PC-3 (cell line): Measurements from ENCODE around the gene TRAF1. TPM values are rescaled to one million over a fixed set of nuclear protein-coding genes. Genes with fewer than 3 reads are reported as not detected.

ENCODE experiments used
- ATAC-seq: fragments of 200-7000 bp; cut with Tn5 transposase; 2 replicates; pipeline ENCODE4 v1.9.1; 2020; ENCODE audit warnings: mild to moderate bottlenecking, moderate library complexity
- BruUV-seq: library from RNA; stranded (reverse); fragments of 400-500 nt; replicated peaks from 2 replicates; lab custom pipeline; 2021; lab: Mats Ljungman, UMichigan
- CTCF ChIA-PET: fragments of 300-600 bp; sonication (Branson Sonifier 250); formaldehyde crosslinking; loops from one replicate; lab custom pipeline; 2022; ENCODE audit warnings: antibody characterized with exemption; lab: Charles Lee
- POLR2A ChIA-PET: fragments of 300-600 bp; sonication (Branson Sonifier 250); formaldehyde crosslinking; loops from one replicate; lab custom pipeline; 2022; ENCODE audit warnings: antibody characterized with exemption; ENCODE audit not compliant: unreplicated experiment; lab: Charles Lee
- DNase-seq: peaks from one replicate; pipeline ENCODE4 v3.0.0-alpha.2; 2015
- H2AFZ ChIP-seq: fragments of 300-600 bp; sonication (generic); 2 replicates; pipeline ENCODE4 v1.6.0; 2016; ENCODE audit warnings: antibody characterized with exemption, low read length
- H3F3A ChIP-seq: fragments of 300-600 bp; sonication (generic); one replicate; pipeline ENCODE4 v1.6.0; 2017; ENCODE audit warnings: antibody characterized with exemption, low read length, control low read depth, mild to moderate bottlenecking; ENCODE audit not compliant: unreplicated experiment
- H3K27ac ChIP-seq: fragments of 300-600 bp; sonication (generic); 2 replicates; pipeline ENCODE4 v1.5.1; 2016; ENCODE audit warnings: mild to moderate bottlenecking, low read length
- H3K27me3 ChIP-seq: fragments of 300-600 bp; sonication (generic); 2 replicates; pipeline ENCODE4 v1.6.1; 2016; ENCODE audit warnings: low read length, mixed read lengths
- H3K36me3 ChIP-seq: fragments of 300-600 bp; sonication (generic); 2 replicates; pipeline ENCODE4 v1.6.1; 2016; ENCODE audit warnings: low read depth, mixed run types, low read length, mixed read lengths
- H3K4me1 ChIP-seq: fragments of 300-600 bp; sonication (generic); 2 replicates; pipeline ENCODE4 v1.5.1; 2016; ENCODE audit warnings: low read length; ENCODE audit not compliant: insufficient read depth
- H3K4me2 ChIP-seq: fragments of 300-600 bp; sonication (generic); 2 replicates; pipeline ENCODE4 v1.6.0; 2016; ENCODE audit warnings: low read length
- H3K4me3 ChIP-seq: fragments of 300-600 bp; sonication (generic); 2 replicates; pipeline ENCODE4 v1.5.1; 2016; ENCODE audit warnings: mild to moderate bottlenecking, low read length, mixed read lengths
- H3K79me2 ChIP-seq: fragments of 300-600 bp; sonication (generic); 2 replicates; pipeline ENCODE4 v1.6.1; 2017; ENCODE audit warnings: low read length, mixed read lengths
- H3K9ac ChIP-seq: fragments of 300-600 bp; sonication (generic); 2 replicates; pipeline ENCODE4 v1.6.0; 2016; ENCODE audit warnings: mild to moderate bottlenecking, low read length
- H3K9me2 ChIP-seq: fragments of 300-600 bp; sonication (generic); replicated peaks from 2 replicates; pipeline ENCODE4 v1.6.1; 2016; ENCODE audit warnings: mixed run types, low read length, mixed read lengths
- H3K9me3 ChIP-seq: fragments of 300-600 bp; sonication (generic); 2 replicates; pipeline ENCODE4 v1.6.1; 2016; ENCODE audit warnings: low read length, mixed read lengths
- H4K20me1 ChIP-seq: fragments of 300-600 bp; sonication (generic); 2 replicates; pipeline ENCODE4 v1.6.1; 2016; ENCODE audit warnings: low read length, mixed read lengths
- CTCF ChIP-seq: fragments of 300-600 bp; sonication (generic); conservative IDR thresholded peaks from 2 replicates; pipeline ENCODE4 v1.5.1; 2017; ENCODE audit warnings: antibody characterized with exemption, low read depth, mild to moderate bottlenecking, low read length
- EZH2 ChIP-seq: fragments of 300-600 bp; sonication (generic); IDR thresholded peaks from one replicate; pipeline ENCODE4 v1.6.1; 2017; ENCODE audit warnings: antibody characterized with exemption, mild to moderate bottlenecking, low read length; ENCODE audit not compliant: unreplicated experiment
- EZH2phosphoT487 ChIP-seq: fragments of 300-600 bp; sonication (generic); IDR thresholded peaks from 2 replicates; pipeline ENCODE4 v1.6.1; 2018; ENCODE audit warnings: mild to moderate bottlenecking, antibody characterized with exemption, low read length, borderline replicate concordance
- intact Hi-C: fragments of 100-400 bp; cut with micrococcal nuclease; formaldehyde crosslinking; loops from 2 replicates; pipeline ENCODE4 v1.9.0; 2023
- total RNA-seq: library from RNA; depleted of rRNA; stranded (reverse); fragments of >200 nt; gene quantifications from 2 replicates; pipeline ENCODE4 v1.2.3, GENCODE V29; 2014

TRAF1 gene
- total RNA-seq, 1 experiment from 2014 or later, result 0.15 TPM

GRCh38 chr9:120927269-120928014 is 846 bp upstream of the TRAF1 start:
- BruUV-seq, result no TSS peak
- POLR2A ChIA-PET, result no interaction called here
- H3F3A ChIP-seq, result no peaks in the 10 kb centered on the region
- no peak for DNase-seq
- no peaks in the 10 kb centered on the region for H3K36me3 ChIP-seq
- CTCF ChIA-PET, result no interaction called here
- intact Hi-C loops, result no loop called here
- ATAC-seq, result no peak
- no peak overlapping the region for H2AFZ ChIP-seq
- H3K79me2 ChIP-seq, result no peaks in the 10 kb centered on the region
- peaks cover 12% of the 10 kb centered on the region; the same call in 1 of the 2 replicates for H3K4me1 ChIP-seq
- no peaks in the 10 kb centered on the region for H4K20me1 ChIP-seq
- no peaks in the 10 kb centered on the region for H3K27me3 ChIP-seq
- no peaks in the 10 kb centered on the region for H3K9me2 ChIP-seq
- H3K9ac ChIP-seq, result no peak overlapping the region
- H3K27ac ChIP-seq, result no peak overlapping the region
- TF ChIP-seq EZH2 (no peak), CTCF (no peak), EZH2phosphoT487 (no peak)
- no peak overlapping the region for H3K4me3 ChIP-seq
- H3K4me2 ChIP-seq, result no peak overlapping the region
- no peaks in the 10 kb centered on the region for H3K9me3 ChIP-seq

GRCh38 chr9:120925535-120926396 is 830 bp downstream of the TRAF1 start:
- Histone ChIP-seq H3F3A (no peaks in the 10 kb centered on the region), H3K9ac (no peak overlapping the region), H3K36me3 (no peaks in the 10 kb centered on the region), H4K20me1 (no peaks in the 10 kb centered on the region), H3K9me2 (no peaks in the 10 kb centered on the region), H3K4me3 (no peak overlapping the region), H3K4me1 (no peaks in the 10 kb centered on the region), H3K4me2 (no peak overlapping the region), H2AFZ (no peak overlapping the region), H3K9me3 (no peaks in the 10 kb centered on the region), H3K79me2 (no peaks in the 10 kb centered on the region), H3K27me3 (no peaks in the 10 kb centered on the region), H3K27ac (no peak overlapping the region)
- DNase-seq (peak; percentile 23), ATAC-seq (peak; percentile 47)
- BruUV-seq, result no TSS peak
- no peak for TF ChIP-seq EZH2
- ChIA-PET POLR2A (no interaction called here), CTCF (no interaction called here)
- intact Hi-C loops, result no loop called here

- Histone ChIP-seq H4K20me1 (no peaks in the 10 kb centered on the region), H3K27ac (no peak overlapping the region), H3K36me3 (no peaks in the 10 kb centered on the region), H3K9me2 (no peaks in the 10 kb centered on the region), H3F3A (no peaks in the 10 kb centered on the region), H2AFZ (no peak overlapping the region), H3K4me1 (no peaks in the 10 kb centered on the region), H3K9me3 (no peaks in the 10 kb centered on the region), H3K4me2 (no peak overlapping the region), H3K27me3 (no peaks in the 10 kb centered on the region), H3K9ac (no peak overlapping the region), H3K4me3 (no peak overlapping the region), H3K79me2 (no peaks in the 10 kb centered on the region)
- ATAC-seq (no peak), DNase-seq (no peak)
- ChIA-PET CTCF (no interaction called here), POLR2A (no interaction called here)
- TF ChIP-seq CTCF, result no peak
- no peak for TF ChIP-seq EZH2
- no peak for TF ChIP-seq EZH2phosphoT487
- intact Hi-C loops, result no loop called here
- BruUV-seq, result no TSS peak
These were observed 1.7 kb downstream of the TRAF1 start for GRCh38 chr9:120924698-120925534.
